Measurements from ENCODE around the gene DRAM1.

Gene DRAM1, protein sequence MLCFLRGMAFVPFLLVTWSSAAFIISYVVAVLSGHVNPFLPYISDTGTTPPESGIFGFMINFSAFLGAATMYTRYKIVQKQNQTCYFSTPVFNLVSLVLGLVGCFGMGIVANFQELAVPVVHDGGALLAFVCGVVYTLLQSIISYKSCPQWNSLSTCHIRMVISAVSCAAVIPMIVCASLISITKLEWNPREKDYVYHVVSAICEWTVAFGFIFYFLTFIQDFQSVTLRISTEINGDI

DNA sequence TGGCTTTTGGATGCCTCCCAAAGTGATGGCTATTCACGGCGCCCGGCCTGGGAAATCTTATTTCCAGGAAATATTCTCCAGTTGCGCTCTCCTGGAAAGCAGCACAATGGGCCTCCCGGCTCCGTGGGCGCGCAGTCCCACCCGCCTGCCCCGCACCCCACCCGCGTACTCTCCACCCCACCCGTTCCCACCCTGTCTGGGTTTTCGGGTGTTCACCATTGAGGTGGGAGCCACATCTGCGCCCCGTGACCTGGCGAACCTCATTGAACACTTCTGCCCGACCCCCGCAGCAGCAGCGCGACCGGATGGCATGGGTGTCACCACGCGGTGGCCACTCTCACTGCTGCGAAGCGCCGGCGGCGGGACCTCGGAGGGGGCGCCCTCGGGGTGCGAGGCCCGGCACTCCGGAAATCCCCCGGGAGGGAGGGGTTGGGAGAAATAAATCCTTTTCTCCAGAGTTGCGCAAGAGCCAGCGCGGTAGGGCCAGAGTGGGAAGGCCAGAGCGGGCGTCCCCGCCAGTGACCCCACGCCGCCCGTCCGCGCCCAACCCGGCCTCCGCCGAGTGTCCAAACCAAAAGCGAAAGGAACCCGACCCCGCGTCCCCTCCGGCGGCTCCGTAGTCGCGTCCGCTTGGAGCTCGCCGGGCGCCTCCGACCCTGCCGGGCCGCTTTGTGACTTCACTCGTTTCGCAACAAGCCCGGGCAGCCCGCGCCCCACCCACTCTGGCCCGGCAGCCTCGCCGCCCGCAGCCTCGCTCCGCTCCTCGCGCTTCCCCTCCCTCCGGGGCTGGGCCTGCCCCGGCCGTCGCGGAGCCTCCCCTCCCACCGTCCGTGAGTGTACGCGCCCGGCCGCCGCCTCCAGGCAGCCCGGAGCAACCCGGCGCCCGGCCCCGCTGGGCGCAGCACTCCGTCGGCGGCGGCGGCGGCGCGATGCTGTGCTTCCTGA is at the start of gene DRAM1:
Gene DRAM1, plus strand, starts transcription at position 720 of the 945 bp plus-strand sequence. Its CDS starts 210 bp downstream, at position 930.
- Mint-ChIP-seq H3K4me3 (peak within 1 kb of the TSS; percentile 93), H3K4me1 (peaks cover 20% of the 10 kb centered on the region), H3K27me3 (no peaks in the 10 kb centered on the region), H3K36me3 (ENCODE audit: insufficient read depth) (peaks cover 11% of the 10 kb centered on the region), H3K9me3 (no peaks in the 10 kb centered on the region), H3K27ac (ENCODE audit: low read depth) (peak within 1 kb of the TSS; percentile 87)
- ATAC-seq (replicated peaks; ENCODE audit: extremely low read depth, poor library complexity, severe bottlenecking) (peak; percentile 82), DNase-seq (ENCODE audit: low spot score in 2 of 2) (peak; percentile 54 to 68)

DNA sequence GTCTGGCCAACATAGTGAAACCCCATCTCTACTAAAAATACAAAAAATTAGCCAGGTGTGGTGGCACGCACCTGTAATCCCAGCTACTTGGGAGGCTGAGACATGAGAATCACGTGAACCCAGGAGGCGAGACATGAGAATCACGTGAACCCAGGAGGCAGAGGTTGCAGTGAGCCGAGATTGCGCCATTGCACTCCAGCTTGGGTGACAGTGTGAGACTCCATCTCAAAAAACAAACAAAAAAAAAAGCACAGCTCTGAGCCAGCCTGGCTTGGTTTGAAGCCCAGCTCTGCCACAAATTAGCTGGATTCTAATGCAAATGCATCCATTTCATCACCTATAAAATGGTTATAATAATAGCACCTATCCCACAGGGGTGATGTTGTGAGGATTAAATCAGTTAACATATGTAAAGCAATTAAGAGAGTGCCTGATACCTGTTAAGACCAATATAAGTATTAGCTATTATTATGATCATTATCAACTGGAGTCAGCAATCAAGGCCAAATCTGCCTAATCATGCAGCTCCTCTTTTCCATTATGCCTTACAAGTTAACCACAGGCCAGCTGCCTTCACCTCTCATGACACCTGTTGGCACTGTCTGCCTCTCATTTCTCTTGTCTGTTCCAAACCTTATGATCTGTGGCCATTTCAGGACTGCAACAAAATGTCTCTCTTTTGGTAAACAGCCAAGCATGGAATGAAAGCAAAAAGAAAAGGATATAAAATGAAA is 48.8 kb upstream of the DRAM1 start:
- no peaks in the 10 kb centered on the region for H3K9me3 Mint-ChIP-seq
- peak overlapping the region; percentile 95 for H3K4me3 Mint-ChIP-seq
- H3K27ac Mint-ChIP-seq (ENCODE audit: low read depth), result no peak overlapping the region
- ATAC-seq (replicated peaks; ENCODE audit: extremely low read depth, poor library complexity, severe bottlenecking) (no peak), DNase-seq (ENCODE audit: low spot score in 2 of 2) (no peak)
- H3K36me3 Mint-ChIP-seq (ENCODE audit: insufficient read depth), result peaks cover 7% of the 10 kb centered on the region
- H3K27me3 Mint-ChIP-seq, result no peaks in the 10 kb centered on the region
- H3K4me1 Mint-ChIP-seq, result peaks cover 64% of the 10 kb centered on the region

DNA sequence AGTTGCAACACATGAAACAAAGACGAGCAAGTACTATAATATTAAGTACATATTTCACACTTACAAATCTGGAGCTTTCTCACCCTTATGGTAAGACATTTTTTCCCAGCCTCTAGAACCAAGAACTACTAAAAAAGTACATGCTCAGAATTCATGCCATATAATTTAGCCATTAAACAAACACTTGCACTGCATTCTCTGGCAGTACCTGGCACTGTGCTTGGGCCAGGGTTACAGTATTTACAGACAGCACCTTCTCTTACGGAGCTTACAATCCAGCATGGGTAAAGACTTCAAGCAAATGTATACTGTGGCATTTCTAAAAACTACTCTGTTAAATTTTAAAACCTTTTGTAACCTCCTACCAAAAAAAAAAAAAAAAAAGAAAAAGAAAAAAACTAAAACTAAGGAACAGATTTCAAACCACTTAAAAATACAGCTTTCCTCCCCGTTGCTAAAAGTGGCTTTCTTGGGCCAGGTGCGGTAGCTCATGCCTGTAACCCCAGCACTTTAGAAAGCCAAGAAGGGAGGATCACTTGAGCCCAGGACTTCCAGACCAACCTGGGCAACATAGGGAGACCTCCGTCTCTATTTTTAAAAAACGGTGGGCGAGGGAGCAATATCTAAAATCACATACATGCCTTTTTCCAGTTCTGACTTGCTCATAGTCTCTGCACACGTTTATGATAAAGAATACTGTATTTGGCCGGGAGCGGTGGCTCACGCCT is 47.6 kb upstream of the DRAM1 start:
- H3K9me3 Mint-ChIP-seq, result no peaks in the 10 kb centered on the region
- H3K27me3 Mint-ChIP-seq, result no peaks in the 10 kb centered on the region
- peaks cover 7% of the 10 kb centered on the region for H3K36me3 Mint-ChIP-seq (ENCODE audit: insufficient read depth)

DNA sequence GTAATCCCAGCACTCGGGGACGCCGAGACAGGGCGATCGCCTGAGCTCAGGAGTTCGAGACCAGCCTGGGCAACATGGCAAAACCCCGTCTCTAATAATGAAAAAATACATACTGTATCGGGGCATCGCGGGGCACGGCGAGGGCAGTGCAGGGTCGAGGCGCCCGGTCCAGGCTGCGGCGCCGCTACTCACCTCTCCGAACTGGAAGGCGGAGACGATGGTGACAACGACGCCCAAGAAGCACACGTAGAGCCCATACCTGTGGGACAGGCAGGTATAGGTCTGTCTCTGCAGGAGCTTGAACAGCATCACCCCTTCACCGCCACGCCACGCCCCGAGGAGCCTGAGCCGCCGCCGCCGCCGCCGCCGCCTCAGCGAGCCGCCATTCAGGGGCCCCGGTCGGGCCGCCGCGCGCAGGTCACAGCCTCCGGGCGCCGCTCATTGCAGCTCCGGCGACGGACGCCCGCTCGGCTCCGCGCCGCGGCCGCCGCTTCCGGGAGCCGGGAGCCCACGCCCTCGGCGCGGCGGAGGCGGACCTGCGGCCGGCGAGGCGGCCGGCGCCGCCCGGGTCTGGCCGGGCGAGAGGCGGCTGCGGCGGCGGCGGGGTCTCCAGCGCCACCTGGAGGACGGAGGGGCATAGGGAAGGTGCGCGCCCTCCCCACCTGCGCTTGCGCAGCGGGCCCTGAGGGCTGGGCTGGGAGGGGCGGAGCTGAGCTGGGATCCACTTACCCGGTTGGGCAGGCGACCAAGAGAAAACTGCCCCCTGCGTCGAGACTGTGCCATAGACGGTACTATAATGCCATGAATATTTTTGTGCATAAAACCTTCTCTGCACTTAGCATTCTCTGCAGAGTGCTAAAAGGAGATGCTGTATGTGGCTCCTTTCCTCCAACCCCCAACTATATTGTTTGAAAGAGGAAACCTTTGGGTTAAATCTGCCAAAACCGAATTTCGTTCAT is 46.7 kb upstream of the DRAM1 start, which contains the start of gene GNPTAB:
Gene GNPTAB, minus strand, starts transcription at position 593 of the 959 bp plus-strand sequence. Its CDS starts 284 bp downstream, at position 309.
- Mint-ChIP-seq H3K4me3 (peak within 1 kb of the TSS; percentile 95), H3K9me3 (no peaks in the 10 kb centered on the region), H3K36me3 (ENCODE audit: insufficient read depth) (peaks cover 7% of the 10 kb centered on the region), H3K4me1 (peaks cover 46% of the 10 kb centered on the region), H3K27ac (ENCODE audit: low read depth) (peak within 1 kb of the TSS; percentile 92), H3K27me3 (no peaks in the 10 kb centered on the region)
- peak; percentile 93 to 95 for DNase-seq (ENCODE audit: low spot score in 2 of 2)
- ATAC-seq (replicated peaks; ENCODE audit: extremely low read depth, poor library complexity, severe bottlenecking), result peak; percentile 85

More for the DNA sequence above, 47.6 kb upstream of the DRAM1 start:
- no peak for ATAC-seq (replicated peaks; ENCODE audit: extremely low read depth, poor library complexity, severe bottlenecking)
- DNase-seq (ENCODE audit: low spot score in 2 of 2), result no peak
- Mint-ChIP-seq H3K27ac (ENCODE audit: low read depth) (peak overlapping the region; percentile 92), H3K4me1 (peaks cover 54% of the 10 kb centered on the region), H3K4me3 (peak overlapping the region; percentile 95)

DNA sequence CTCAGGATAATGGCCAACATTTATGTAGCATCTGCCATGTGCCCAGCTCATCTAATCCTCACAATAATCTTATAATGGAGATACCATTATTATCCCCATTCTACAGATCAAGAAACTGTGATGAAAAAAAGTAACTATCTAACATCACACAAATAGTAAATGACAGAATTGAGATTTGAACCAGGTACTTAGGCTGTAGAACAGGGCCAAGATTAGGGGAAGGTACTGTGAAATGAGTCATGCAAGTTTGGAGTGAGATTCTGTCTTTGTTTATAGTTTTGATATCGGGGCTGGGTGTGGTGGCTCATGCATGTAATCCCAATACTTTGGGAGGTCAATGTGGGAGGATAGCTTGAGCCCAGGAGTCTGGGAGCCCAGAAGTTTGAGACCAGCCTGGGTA is 45.4 kb upstream of the DRAM1 start:
- ATAC-seq (replicated peaks; ENCODE audit: extremely low read depth, poor library complexity, severe bottlenecking) (no peak), DNase-seq (ENCODE audit: low spot score in 2 of 2) (no peak)
- peaks cover 7% of the 10 kb centered on the region for H3K36me3 Mint-ChIP-seq (ENCODE audit: insufficient read depth)
- peaks cover 36% of the 10 kb centered on the region for H3K4me1 Mint-ChIP-seq
- no peak overlapping the region for H3K4me3 Mint-ChIP-seq
- H3K27ac Mint-ChIP-seq (ENCODE audit: low read depth), result no peak overlapping the region
- no peaks in the 10 kb centered on the region for H3K9me3 Mint-ChIP-seq
- no peaks in the 10 kb centered on the region for H3K27me3 Mint-ChIP-seq

DNA sequence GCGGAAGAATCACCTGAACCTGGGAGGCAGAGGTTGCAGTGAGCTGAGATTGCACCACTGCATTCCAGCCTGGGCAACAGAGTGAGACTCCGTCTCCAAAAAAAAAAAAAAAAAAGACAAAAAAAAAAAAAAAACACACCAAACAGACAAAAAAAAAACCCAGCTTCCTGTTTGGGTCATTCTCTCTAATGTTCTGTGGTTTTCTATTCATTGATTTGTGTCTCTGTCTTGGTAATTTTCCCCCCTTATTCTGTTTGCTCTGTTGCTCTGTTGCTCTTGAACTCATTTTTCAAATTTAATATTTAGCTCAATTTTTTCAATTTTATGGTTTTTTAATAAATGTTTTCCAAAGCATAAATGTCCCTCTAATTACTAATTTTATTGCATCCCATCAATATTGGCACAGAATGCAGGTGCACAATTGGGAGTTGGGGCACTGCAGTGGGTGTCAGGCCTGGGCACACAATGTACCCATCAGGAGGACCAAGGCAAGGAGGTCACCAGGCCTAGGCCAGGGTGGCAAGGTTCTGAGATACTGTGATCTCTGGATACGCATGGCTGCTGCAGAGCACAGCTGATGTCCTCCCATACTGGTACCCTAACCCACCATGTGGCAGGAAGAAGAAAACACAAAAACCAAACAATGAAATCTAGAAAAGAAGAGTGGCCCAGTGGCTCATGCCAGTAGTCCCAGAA is 38.6 kb upstream of the DRAM1 start:
- DNase-seq (ENCODE audit: low spot score in 2 of 2), result no peak
- Mint-ChIP-seq H3K4me1 (peaks cover 16% of the 10 kb centered on the region), H3K9me3 (no peaks in the 10 kb centered on the region), H3K27me3 (no peaks in the 10 kb centered on the region), H3K27ac (ENCODE audit: low read depth) (no peak overlapping the region), H3K36me3 (ENCODE audit: insufficient read depth) (peaks cover 2% of the 10 kb centered on the region), H3K4me3 (no peak overlapping the region)
- ATAC-seq (replicated peaks; ENCODE audit: extremely low read depth, poor library complexity, severe bottlenecking), result peak; percentile 61

DNA sequence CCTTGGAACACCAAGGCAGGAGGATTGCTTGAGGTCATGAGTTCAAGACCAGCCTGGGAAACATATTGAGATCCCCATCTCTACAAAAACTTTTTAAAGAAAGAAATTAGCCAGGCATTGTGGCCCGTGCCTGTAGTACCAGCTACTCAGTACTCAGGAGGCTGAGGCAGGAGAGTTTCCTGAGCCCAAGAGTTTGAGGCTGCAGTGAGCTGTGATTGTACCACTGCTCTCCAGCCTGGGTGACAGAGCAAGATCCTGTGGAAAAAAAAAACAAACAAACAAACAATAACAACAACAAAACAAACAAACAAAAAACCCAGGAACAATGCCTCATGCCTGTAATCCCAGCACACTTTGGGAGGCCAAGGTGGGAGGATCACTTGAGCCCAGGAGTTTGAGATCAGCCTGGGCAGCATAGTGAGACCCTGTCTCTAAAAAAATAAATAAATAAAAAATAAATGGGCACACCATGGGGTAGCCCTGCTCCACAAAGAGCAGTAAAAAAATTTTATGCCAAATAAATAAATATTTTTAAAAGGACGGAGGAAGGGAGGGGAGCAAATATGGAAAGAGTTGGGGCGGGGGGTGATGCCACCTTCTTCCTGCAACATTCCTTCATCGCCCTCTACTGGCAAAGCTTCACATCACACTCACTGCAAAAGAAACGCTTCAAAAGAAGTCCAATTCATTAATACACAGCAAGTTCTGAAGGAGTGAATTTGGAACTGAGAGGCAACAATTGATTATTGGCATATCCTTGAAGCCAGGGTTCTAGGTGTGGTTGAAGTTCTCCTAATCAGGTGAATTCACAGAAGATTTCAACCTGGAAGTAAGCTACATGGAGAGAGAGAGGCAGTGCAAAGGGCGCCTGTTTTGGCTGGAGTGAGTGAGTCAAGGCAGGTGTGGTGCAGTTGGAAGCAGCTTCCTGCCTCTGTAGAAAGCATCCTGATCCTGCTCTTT is 37.8 kb upstream of the DRAM1 start:
- no peak overlapping the region for H3K4me3 Mint-ChIP-seq

DNA sequence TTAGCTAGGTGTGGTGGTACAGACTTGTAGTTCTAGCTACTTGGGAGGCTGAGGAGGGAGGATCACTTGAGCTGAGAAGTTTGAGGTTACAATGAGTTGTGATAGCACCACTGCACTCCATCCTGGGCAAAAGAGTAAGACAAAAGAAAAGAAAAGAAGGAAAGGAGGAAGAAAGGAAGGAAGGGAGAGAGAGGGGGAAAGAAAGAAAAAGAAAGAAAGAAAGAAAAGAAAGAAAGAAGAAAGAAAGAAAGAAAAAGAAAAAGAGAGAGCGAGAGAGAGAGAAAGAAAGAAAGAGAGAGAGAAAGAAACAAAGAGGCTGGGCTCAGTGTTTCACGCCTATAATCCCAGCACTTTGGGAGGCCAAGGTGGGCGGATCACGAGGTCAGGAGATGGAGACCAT is 36.3 kb upstream of the DRAM1 start:
- ATAC-seq (replicated peaks; ENCODE audit: extremely low read depth, poor library complexity, severe bottlenecking) (no peak), DNase-seq (ENCODE audit: low spot score in 2 of 2) (no peak)
- H3K27ac Mint-ChIP-seq (ENCODE audit: low read depth), result no peak overlapping the region
- no peaks in the 10 kb centered on the region for H3K27me3 Mint-ChIP-seq
- no peaks in the 10 kb centered on the region for H3K9me3 Mint-ChIP-seq
- peaks cover 16% of the 10 kb centered on the region for H3K4me1 Mint-ChIP-seq
- H3K4me3 Mint-ChIP-seq, result no peak overlapping the region
- peaks cover 2% of the 10 kb centered on the region for H3K36me3 Mint-ChIP-seq (ENCODE audit: insufficient read depth)

More for the DNA sequence above, 37.8 kb upstream of the DRAM1 start:
- no peaks in the 10 kb centered on the region for H3K27me3 Mint-ChIP-seq
- peaks cover 16% of the 10 kb centered on the region for H3K4me1 Mint-ChIP-seq
- DNase-seq (ENCODE audit: low spot score in 2 of 2) (peak; percentile 47 to 57), ATAC-seq (replicated peaks; ENCODE audit: extremely low read depth, poor library complexity, severe bottlenecking) (peak; percentile 42)
- H3K27ac Mint-ChIP-seq (ENCODE audit: low read depth), result no peak overlapping the region
- H3K36me3 Mint-ChIP-seq (ENCODE audit: insufficient read depth), result peaks cover 2% of the 10 kb centered on the region
- no peaks in the 10 kb centered on the region for H3K9me3 Mint-ChIP-seq

DNA sequence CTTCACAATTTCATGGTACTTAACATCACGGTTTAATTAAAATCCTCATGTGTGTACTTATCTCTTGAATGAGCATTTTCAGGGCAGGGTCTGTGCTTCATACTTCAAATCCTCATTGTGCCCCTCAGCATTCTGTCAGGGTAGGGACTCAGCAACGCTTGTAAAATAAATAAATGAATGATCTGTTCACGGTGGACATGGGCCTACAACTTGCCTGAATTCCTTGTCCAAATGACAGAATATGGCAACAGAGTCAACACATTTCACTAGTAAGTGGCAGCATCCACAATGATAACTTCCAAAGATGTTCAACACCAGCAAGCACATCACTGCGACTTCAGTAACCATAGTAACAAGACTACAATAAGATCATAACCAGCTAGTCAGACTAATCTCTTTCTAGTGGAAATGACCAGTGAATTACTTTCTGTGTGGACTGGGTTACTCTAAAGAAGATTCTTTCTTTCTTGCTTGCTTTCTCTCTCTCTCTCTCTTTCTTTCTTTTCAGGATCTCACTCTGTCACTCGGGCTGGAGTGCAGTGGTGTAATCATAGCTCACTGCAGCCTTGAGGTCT is 32.2 kb upstream of the DRAM1 start:
- H3K27me3 Mint-ChIP-seq, result no peaks in the 10 kb centered on the region
- H3K27ac Mint-ChIP-seq (ENCODE audit: low read depth), result no peak overlapping the region
- DNase-seq (ENCODE audit: low spot score in 2 of 2), result no peak
- H3K4me1 Mint-ChIP-seq, result no peaks in the 10 kb centered on the region
- no peaks in the 10 kb centered on the region for H3K36me3 Mint-ChIP-seq (ENCODE audit: insufficient read depth)
- ATAC-seq (replicated peaks; ENCODE audit: extremely low read depth, poor library complexity, severe bottlenecking), result no peak
- no peak overlapping the region for H3K4me3 Mint-ChIP-seq
- H3K9me3 Mint-ChIP-seq, result no peaks in the 10 kb centered on the region

DNA sequence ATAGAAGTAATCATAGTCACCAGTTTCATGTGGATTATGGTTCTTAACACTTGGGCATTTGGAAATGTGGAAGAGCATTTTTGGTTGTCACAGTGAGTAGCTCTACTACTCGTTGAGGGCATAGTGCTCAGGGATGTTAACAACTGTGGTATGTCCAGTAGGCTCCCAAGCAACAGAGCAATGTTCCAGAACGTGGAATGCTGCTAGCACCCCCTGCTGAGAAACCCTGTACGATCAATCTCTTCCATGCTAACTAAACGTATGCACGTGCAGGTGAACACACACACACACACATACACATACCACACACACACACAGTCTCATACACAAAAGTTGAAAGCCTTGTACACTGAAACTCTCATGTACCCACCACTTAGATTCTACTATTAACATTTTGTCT is 30.1 kb upstream of the DRAM1 start:
- Mint-ChIP-seq H3K36me3 (ENCODE audit: insufficient read depth) (no peaks in the 10 kb centered on the region), H3K27me3 (no peaks in the 10 kb centered on the region), H3K9me3 (no peaks in the 10 kb centered on the region), H3K4me1 (no peaks in the 10 kb centered on the region), H3K4me3 (no peak overlapping the region), H3K27ac (ENCODE audit: low read depth) (no peak overlapping the region)
- ATAC-seq (replicated peaks; ENCODE audit: extremely low read depth, poor library complexity, severe bottlenecking), result no peak
- DNase-seq (ENCODE audit: low spot score in 2 of 2), result no peak

Data from central memory CD8-positive, alpha-beta T cell (primary cell).